ENCODE measurements around the gene GLIS1. TPM values are rescaled to one million over a fixed set of nuclear protein-coding genes. Genes with fewer than 3 reads are reported as not detected.
A peak's percentile ranks its signal among the peaks of the same experiment; 100 is the strongest.

The GLIS1 gene
- total and polyA plus RNA-seq, 9 donors, result 0.04 to 0.42 (median 0.08) TPM; not detected in 3

- Histone ChIP-seq H3K27me3 (ENCODE audit: control insufficient read depth, insufficient read depth, low read length) (peaks cover 12% of the 10 kb centered on the region), H3K9me3 (replicated peaks; ENCODE audit: control insufficient read depth, low read depth, low read length) (no peaks in the 10 kb centered on the region), H3K4me1 (ENCODE audit: control insufficient read depth, insufficient read depth, low read length) (peaks cover 11% of the 10 kb centered on the region), H3K27ac (ENCODE audit: low read length) (no peak overlapping the region), H3K4me3 (ENCODE audit: low read length) (no peak overlapping the region), H3K36me3 (ENCODE audit: control insufficient read depth, insufficient read depth, low read length) (no peaks in the 10 kb centered on the region)
- DNase-seq, result no peak
- 44% methylated on average over 2 of the region's 4 CpGs for WGBS (ENCODE audit: insufficient coverage)
Observed at GRCh38 chr1:53590104-53590503, 148.9 kb downstream of the GLIS1 start.

DNA sequence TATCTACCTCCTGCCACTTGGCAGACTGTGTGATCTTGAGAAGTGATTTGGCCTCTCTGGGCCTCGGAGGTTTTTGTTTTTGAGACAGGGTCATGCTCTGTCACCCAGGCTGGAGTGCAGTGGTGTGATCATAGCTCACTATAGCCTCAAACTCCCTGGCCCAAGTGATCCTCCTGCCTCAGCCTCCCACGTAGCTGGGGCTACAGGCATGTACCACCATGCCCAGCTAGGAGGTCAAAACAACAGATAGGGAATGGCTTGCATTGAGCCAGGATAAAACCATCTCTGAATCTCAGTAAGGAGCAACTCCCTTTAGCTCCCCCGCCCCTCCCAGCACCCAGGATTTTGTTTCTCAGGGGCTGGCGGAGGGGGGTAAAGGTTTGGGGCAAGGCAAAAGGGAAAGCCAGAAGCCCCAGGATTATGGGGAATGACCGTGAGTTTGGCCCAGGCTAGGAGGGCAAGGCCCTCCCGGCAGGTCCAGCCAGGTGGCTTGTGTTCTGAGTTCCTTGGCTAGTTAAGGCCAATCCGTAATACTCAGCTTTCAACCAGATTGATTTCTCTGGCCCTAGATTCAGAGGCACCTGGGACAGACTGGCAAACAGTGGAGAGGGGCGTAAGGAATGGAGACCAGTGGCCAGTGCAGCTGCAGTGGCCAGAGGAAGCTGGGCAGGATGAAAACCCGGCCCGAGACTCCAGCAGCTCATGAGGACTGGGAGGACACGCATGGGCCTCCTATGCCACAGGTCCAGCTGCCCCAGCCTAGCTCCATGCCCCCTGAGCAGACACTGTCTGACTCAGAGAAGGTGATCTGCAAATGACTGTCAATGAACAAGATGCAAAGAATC lies 149.7 kb downstream of the GLIS1 start:
- peaks cover 12% of the 10 kb centered on the region for H3K4me1 ChIP-seq (ENCODE audit: control insufficient read depth, insufficient read depth, low read length)
- H3K36me3 ChIP-seq (ENCODE audit: control insufficient read depth, insufficient read depth, low read length), result no peaks in the 10 kb centered on the region
- peaks cover 12% of the 10 kb centered on the region for H3K27me3 ChIP-seq (ENCODE audit: control insufficient read depth, insufficient read depth, low read length)
- H3K4me3 ChIP-seq (ENCODE audit: low read length), result no peak overlapping the region
- no peaks in the 10 kb centered on the region for H3K9me3 ChIP-seq (replicated peaks; ENCODE audit: control insufficient read depth, low read depth, low read length)
- H3K27ac ChIP-seq (ENCODE audit: low read length), result no peak overlapping the region
- WGBS (ENCODE audit: insufficient coverage), result 87% methylated on average over 9 of the region's 11 CpGs
- DNase-seq, result no peak

DNA sequence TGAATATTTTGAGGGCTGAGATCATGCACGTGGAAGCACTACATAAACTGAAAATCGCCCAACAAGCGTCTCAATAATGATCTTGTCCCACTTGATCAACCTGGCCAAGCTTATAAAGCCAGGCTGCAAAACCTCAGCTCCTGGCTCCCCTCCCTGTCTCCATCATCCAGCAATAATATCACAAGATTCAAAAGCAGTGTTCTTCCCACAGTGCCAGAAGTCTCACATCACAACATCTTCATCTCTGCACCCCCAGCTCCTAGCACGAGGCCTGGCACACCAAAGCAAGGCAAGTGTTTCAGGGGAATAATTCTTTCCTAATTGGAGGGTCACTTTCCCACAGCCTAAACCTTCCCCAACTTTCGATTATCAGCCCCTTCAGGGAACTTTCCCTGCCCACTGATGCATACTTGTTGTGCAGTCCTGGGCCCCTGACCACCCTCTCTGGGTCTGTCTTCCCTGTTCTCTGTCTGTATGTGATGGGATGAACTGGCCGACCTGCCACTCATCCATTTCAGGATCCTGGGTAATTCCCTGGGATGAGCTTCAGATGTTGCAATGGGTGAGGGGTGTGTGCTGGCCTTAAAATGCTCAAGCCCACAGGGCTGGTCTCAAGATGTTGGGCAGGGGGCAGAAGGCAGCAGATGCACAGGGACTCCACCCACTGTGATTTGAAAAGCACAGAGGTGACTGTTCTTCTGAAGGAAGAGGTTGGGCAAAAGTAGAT lies 150.7 kb downstream of the GLIS1 start:
- 65% methylated on average over 3 of the region's 6 CpGs for WGBS (ENCODE audit: insufficient coverage)
- no peak for DNase-seq
- Histone ChIP-seq H3K36me3 (ENCODE audit: control insufficient read depth, insufficient read depth, low read length) (no peaks in the 10 kb centered on the region), H3K4me3 (ENCODE audit: low read length) (no peak overlapping the region), H3K9me3 (replicated peaks; ENCODE audit: control insufficient read depth, low read depth, low read length) (no peaks in the 10 kb centered on the region), H3K27ac (ENCODE audit: low read length) (no peak overlapping the region), H3K27me3 (ENCODE audit: control insufficient read depth, insufficient read depth, low read length) (peaks cover 7% of the 10 kb centered on the region), H3K4me1 (ENCODE audit: control insufficient read depth, insufficient read depth, low read length) (peaks cover 17% of the 10 kb centered on the region)

GRCh38 chr1:53587252-53587988 lies 151.5 kb downstream of the GLIS1 start:
- Histone ChIP-seq H3K27ac (ENCODE audit: low read length) (no peak overlapping the region), H3K9me3 (replicated peaks; ENCODE audit: control insufficient read depth, low read depth, low read length) (no peaks in the 10 kb centered on the region), H3K4me1 (ENCODE audit: control insufficient read depth, insufficient read depth, low read length) (peaks cover 15% of the 10 kb centered on the region), H3K4me3 (ENCODE audit: low read length) (no peak overlapping the region), H3K36me3 (ENCODE audit: control insufficient read depth, insufficient read depth, low read length) (no peaks in the 10 kb centered on the region), H3K27me3 (ENCODE audit: control insufficient read depth, insufficient read depth, low read length) (peaks cover 7% of the 10 kb centered on the region)
- DNase-seq, result no peak
- no CpG with 5 or more reads among the region's 4 CpGs for WGBS (ENCODE audit: insufficient coverage)

DNA sequence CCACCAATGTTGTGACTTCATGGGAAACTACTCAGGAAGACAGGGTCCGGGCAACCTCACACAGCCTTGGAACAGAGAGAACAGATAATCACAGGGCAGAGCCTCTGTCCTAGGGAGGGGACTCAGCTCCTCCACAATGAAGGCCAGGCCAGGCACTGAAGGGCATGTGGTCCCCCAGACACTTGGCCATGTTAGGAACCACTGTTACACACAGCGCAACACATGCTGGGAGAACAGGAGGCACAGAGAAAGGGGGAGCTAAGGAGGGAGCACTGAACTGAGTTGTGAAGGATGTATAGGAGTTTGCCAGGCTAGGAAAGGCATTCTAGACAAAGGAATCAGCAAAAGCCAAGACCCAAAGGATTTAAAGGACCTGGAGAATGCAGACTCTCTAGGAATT lies 152.2 kb downstream of the GLIS1 start:
- Histone ChIP-seq H3K27me3 (ENCODE audit: control insufficient read depth, insufficient read depth, low read length) (peaks cover 7% of the 10 kb centered on the region), H3K27ac (ENCODE audit: low read length) (no peak overlapping the region), H3K4me1 (ENCODE audit: control insufficient read depth, insufficient read depth, low read length) (peaks cover 18% of the 10 kb centered on the region), H3K9me3 (replicated peaks; ENCODE audit: control insufficient read depth, low read depth, low read length) (no peaks in the 10 kb centered on the region), H3K4me3 (ENCODE audit: low read length) (no peak overlapping the region), H3K36me3 (ENCODE audit: control insufficient read depth, insufficient read depth, low read length) (no peaks in the 10 kb centered on the region)
- WGBS (ENCODE audit: insufficient coverage), result 100% methylated on average over 1 of the region's 2 CpGs
- DNase-seq, result no peak

DNA sequence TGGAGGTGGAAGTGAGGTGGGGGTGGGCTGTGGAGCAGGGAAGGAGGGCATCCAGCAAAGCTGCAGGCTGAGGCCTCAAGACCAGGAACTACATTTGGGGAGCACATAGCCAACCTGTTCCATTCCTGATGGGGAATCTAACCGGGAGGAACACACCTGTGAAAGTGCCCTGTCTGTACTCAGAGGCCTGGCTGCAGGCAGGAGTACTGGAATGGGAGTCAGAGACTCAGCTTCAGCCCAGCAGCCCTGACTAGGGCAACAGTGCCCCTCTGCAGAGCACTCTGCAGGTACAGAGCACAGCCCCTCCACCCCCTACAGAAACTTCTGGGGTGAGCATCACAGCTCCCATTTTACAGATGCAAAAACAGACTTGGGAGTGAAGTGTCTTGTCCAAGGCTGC lies 153.4 kb downstream of the GLIS1 start:
- no peak for DNase-seq
- H3K27me3 ChIP-seq (ENCODE audit: control insufficient read depth, insufficient read depth, low read length), result peaks cover 7% of the 10 kb centered on the region
- H3K27ac ChIP-seq (ENCODE audit: low read length), result no peak overlapping the region
- no peaks in the 10 kb centered on the region for H3K9me3 ChIP-seq (replicated peaks; ENCODE audit: control insufficient read depth, low read depth, low read length)
- peaks cover 13% of the 10 kb centered on the region for H3K4me1 ChIP-seq (ENCODE audit: control insufficient read depth, insufficient read depth, low read length)
- H3K36me3 ChIP-seq (ENCODE audit: control insufficient read depth, insufficient read depth, low read length), result no peaks in the 10 kb centered on the region
- H3K4me3 ChIP-seq (ENCODE audit: low read length), result no peak overlapping the region
- 90% methylated on average over 1 of the region's 1 CpG for WGBS (ENCODE audit: insufficient coverage)

- WGBS (ENCODE audit: insufficient coverage), result no CpG with 5 or more reads among the region's 5 CpGs
- Histone ChIP-seq H3K36me3 (ENCODE audit: control insufficient read depth, insufficient read depth, low read length) (no peaks in the 10 kb centered on the region), H3K4me3 (ENCODE audit: low read length) (no peak overlapping the region), H3K27me3 (ENCODE audit: control insufficient read depth, insufficient read depth, low read length) (peaks cover 7% of the 10 kb centered on the region), H3K4me1 (ENCODE audit: control insufficient read depth, insufficient read depth, low read length) (peaks cover 12% of the 10 kb centered on the region), H3K9me3 (replicated peaks; ENCODE audit: control insufficient read depth, low read depth, low read length) (no peaks in the 10 kb centered on the region), H3K27ac (ENCODE audit: low read length) (no peak overlapping the region)
- peak; percentile 53 for DNase-seq
Observed at GRCh38 chr1:53585129-53585528, 153.8 kb downstream of the GLIS1 start.

DNA sequence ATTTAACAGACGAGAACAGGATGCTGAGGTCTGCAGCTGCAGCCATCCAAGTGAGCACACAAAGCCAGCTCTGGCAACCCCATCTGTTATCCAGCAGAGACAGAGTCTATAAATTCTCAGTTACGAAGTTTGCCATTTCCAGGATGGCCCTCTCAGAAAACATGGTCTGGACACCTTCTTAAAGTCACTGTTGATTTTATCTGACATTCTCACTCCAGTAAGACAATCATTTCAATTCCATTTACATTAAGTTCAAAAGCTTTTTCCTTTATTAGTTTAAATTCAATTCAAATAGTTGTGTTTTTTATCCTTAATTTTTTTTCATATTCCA lies 154.2 kb downstream of the GLIS1 start:
- H3K9me3 ChIP-seq (replicated peaks; ENCODE audit: control insufficient read depth, low read depth, low read length), result no peaks in the 10 kb centered on the region
- no peak overlapping the region for H3K4me3 ChIP-seq (ENCODE audit: low read length)
- peaks cover 7% of the 10 kb centered on the region for H3K27me3 ChIP-seq (ENCODE audit: control insufficient read depth, insufficient read depth, low read length)
- H3K27ac ChIP-seq (ENCODE audit: low read length), result no peak overlapping the region
- H3K4me1 ChIP-seq (ENCODE audit: control insufficient read depth, insufficient read depth, low read length), result peaks cover 12% of the 10 kb centered on the region
- no peak for DNase-seq
- WGBS (ENCODE audit: insufficient coverage), result 71% methylated on average over 1 of the region's 2 CpGs
- H3K36me3 ChIP-seq (ENCODE audit: control insufficient read depth, insufficient read depth, low read length), result no peaks in the 10 kb centered on the region

- Histone ChIP-seq H3K27ac (ENCODE audit: low read length) (no peak overlapping the region), H3K4me1 (ENCODE audit: control insufficient read depth, insufficient read depth, low read length) (peaks cover 12% of the 10 kb centered on the region), H3K36me3 (ENCODE audit: control insufficient read depth, insufficient read depth, low read length) (no peaks in the 10 kb centered on the region), H3K27me3 (ENCODE audit: control insufficient read depth, insufficient read depth, low read length) (peaks cover 6% of the 10 kb centered on the region), H3K9me3 (replicated peaks; ENCODE audit: control insufficient read depth, low read depth, low read length) (no peaks in the 10 kb centered on the region), H3K4me3 (ENCODE audit: low read length) (no peak overlapping the region)
- DNase-seq, result no peak
- WGBS (ENCODE audit: insufficient coverage), result 58% methylated on average over 6 of the region's 11 CpGs
Observed at GRCh38 chr1:53583868-53584776, 154.8 kb downstream of the GLIS1 start.
